H4 (cell line): ENCODE results near the gene MRPS14. TPM values are rescaled to one million over a fixed set of nuclear protein-coding genes. Genes with fewer than 3 reads are reported as not detected.

Experiments
- DNase-seq: peaks from one replicate; pipeline ENCODE4 v3.0.0-alpha.2; 2015; ENCODE audit warnings: low spot score
- total RNA-seq: library from RNA; depleted of rRNA; stranded (reverse); fragments of >200 nt; shearing (Covaris generic); gene quantifications from 2 replicates; pipeline ENCODE4 v1.2.3, GENCODE V29; 2014; rRNA removed

The MRPS14 gene
- total RNA-seq, 1 experiment from 2014 or later, result 30.3 TPM

DNA sequence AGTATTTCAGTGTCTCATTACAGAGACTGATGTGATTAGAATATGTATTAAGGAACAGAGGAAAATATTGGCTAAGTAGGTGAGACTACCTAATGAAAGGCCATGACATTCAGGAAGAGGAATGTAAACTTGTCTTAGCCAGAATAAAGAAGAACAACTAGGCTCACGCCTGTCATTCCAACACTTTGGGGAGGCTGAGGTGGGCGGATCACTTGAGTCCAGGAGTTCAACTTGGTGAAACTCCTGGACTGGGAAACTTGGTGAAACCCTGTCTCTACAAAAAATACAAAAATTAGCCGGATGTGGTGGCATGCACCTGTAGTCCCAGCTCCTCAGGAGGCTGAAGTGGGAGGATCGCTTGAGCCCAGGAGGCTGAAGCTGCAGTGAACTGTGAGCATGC lies 38.3 kb downstream of the MRPS14 start:
- no peak for DNase-seq

GRCh38 chr1:174982971-174983689 lies 40.1 kb downstream of the MRPS14 start:
- peak; percentile 13 for DNase-seq

DNA sequence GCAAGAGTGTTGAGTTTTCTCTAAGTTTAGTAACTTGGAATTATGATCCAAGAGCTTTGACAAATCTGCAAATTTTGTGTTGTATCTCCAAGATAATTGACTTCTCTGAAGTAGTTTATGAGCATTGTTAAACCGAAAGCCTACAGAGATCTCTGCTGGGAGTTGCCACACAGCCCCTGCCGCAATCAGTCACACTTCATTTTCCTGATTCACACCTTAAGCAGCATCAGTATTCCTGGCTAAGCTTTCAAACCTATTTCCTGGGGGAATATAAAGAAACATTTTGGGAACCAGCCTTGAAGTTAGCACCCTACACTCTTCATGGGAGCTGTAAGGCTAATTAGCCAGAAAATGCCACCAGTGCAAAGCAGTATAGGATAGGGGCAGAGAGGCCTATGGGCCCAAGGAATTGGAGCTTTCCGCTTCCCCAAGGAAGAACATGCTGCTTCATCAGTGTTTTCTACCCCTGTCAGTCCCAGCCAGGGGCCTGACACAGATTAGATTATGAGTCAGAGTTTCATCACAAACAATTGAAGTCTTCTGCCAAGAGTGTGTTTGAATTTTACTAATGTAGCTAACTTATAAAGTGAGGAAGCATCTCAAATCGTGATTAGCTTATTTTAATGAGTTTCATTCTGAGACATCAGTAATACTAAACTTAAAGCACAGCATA lies 46.7 kb downstream of the MRPS14 start:
- DNase-seq, result no peak

GRCh38 chr1:174975764-174976163 lies 47.5 kb downstream of the MRPS14 start:
- no peak for DNase-seq

GRCh38 chr1:174974711-174975119 lies 48.5 kb downstream of the MRPS14 start:
- DNase-seq, result no peak

DNA sequence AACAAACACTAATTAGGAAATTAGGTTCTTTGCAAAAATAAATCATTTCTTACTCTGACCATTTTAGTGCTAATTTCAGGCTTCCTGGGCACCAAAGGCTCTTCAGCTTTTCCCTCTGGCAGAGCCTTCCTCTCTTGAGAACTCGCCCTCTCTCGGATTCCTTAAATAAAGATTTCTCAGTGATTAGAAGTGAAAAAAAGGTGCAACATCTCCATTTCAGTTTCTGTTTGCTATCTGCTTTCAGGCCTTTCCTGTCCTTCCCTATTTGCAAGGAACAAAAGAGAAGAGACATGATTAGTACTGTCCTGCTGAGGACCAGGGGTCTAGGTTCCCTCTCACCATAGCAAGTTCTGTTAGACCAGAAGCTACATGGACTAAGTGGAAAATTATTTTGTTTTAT lies 51.3 kb downstream of the MRPS14 start:
- no peak for DNase-seq

- no peak for DNase-seq
These were observed 51.8 kb downstream of the MRPS14 start for GRCh38 chr1:174971466-174971865.

DNA sequence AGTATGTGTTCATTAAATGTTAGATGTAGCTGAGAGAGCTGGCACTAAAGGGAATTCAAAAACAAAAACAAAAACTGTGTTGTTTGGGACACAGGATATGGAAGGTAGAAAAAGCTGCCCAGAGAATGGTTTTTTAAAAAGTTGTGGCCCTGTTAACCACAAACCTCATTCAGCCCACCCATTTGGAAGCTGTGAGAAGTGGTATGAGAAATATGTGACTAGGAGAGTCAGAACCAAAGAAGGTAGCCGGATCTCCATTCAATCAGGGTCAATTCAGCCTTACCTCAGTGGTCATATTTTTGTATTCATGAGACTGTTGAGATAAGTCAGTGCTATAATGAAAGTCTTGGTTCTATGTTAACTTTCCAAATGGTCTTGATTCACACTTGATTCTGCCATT lies 53.2 kb downstream of the MRPS14 start:
- no peak for DNase-seq

- peak; percentile 41 for DNase-seq
These were observed 54.4 kb downstream of the MRPS14 start for GRCh38 chr1:174968750-174969244.

DNA sequence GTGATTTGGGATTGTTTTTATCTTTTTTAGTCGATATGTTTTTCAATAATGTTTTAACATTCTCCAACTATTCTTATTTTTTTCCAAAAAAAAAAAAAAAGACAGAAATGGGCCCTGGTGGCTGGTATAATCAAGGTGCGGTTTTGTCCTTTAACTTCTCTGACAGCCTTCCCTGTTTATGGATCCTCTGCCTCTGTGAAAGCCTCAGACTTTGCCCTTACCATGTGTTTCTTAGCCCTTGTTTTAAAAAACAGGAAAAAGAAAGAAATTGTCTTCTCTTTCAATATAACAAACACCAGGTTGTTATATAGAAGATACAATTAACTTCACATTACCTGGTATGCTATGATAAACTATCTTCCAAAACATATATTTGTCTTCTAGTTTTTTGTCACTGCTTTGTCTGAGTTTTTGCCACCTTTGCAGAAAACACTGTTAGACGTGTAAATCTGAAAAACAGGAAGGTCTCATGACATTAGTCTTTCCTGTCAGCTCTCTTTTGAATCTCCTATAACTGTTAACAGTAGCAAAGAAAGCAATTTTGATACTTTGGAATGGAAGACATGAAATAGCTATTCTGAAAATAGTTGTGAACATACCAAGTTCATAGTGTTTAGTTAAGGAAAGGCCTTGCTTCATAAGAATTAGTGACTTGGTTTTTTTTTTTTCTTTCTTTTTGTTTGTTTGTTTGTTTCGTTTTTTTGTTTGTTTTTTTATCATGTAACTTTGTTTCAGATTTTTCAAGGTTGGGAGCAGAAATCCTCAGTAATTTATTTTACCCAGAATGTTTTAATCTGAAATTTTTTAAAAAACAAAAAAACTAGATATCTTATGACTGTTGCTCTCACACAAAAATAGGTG lies 55.1 kb downstream of the MRPS14 start:
- DNase-seq, result no peak

DNA sequence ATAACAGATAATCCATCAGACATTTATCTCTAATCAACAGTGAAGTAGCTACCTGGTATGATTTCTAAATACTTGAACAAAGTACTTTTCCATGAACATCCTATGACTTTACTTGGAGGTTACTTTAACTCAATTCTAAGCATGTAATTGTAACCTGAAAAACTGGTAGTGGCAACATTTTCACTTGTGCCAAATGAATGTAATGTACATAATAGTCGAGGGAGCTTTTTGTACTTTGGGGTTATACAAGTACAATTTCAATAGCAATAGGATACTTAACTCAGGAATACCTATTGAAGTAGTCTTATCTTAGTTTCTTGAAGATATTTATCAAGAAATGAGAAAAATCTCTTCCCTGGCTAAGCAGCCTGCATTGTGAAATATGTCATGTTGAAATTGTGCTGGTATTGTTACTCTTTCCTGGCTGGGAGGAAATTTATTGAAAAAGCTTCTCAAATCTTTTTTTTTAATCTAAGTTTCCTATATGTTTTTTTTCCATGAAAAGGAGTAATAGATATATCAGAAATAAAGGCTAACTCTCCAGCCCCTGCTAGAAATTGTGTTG lies 57.1 kb downstream of the MRPS14 start:
- DNase-seq, result no peak

GRCh38 chr1:174965362-174966007 lies 57.7 kb downstream of the MRPS14 start:
- no peak for DNase-seq

DNA sequence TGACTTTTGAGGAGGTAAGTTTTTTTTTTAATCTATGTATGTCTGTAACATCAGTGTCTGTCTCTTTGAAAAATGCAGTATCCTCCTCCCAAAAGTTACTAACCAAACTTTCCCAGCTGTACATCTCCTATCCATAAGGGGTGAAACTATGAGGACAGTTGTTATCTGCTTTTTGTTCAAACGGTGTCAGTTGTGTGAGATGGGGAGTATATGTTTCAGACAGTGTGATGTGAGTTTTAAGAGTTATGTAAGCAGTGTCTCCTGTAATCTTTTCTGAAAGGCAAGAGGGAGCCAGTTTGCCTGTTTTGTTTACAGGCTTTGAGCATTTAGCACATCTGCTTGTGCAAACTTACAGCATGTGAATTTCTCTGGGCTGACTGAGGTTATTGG lies 58.3 kb downstream of the MRPS14 start:
- peak; percentile 14 for DNase-seq

DNA sequence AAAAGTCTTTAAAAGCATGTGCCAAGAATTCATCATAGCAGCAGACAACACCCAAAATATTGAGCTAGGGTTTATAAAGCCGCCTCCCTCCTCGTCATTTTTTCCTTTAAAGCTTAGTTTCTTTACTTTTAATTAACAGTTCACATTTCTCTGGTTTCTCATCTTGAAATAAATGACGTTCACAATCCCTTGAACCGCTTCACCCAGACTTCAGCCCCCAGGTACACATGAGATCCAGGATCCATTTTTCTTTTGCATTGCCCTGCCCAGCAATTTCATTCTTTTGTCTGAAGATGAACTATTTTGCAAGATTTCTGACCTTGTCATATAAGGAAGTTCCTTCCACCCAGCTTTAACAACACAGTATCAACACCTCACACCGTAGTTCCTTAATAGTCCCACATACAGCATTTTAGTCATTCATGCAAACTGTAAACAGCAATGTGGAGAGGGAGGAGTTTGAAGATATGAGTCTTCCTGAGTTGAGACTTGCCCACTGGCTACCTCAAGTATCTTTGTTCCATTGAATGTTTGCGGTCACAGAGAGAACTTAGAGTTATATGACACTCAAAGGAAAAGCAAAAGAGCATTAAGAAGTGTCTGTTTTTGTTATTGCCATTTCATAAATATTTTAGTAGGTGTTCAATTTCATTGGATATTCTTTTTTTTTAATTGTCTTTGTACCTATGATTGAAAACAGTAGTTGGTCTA lies 58.8 kb downstream of the MRPS14 start:
- peak; percentile 45 for DNase-seq

- DNase-seq, result peak; percentile 29
These were observed 59.6 kb downstream of the MRPS14 start for GRCh38 chr1:174963529-174964125.

Other genes with a start within 250 kb of the MRPS14 start
- gene CACYBP, start 23.5 kb downstream of the MRPS14 start, total RNA-seq, result 188 and 205 TPM in 2 replicates
- gene TNN, start 44.4 kb upstream of the MRPS14 start, total RNA-seq, result 0.18 TPM in 1 of 2 replicates, not detected in the other
- gene KIAA0040, start 169.4 kb upstream of the MRPS14 start, total RNA-seq, result 2.3 and 5.8 TPM in 2 replicates